Activated CD4-positive, alpha-beta T cell treated with anti-CD3 and anti-CD28 coated beads, Interleukin-2, amount 50 U/mL, for 48 hours (primary cell): ENCODE measurements around the gene TMEM19.

Source experiments
- DNase-seq, 2 experiments: peaks; one replicate each; pipeline ENCODE4 v3.0.0-alpha.2; 2020

The TMEM19 gene

GRCh38 chr12:71719647-71720370 lies 33.9 kb downstream of the TMEM19 start:
- DNase-seq, result no peak

DNA sequence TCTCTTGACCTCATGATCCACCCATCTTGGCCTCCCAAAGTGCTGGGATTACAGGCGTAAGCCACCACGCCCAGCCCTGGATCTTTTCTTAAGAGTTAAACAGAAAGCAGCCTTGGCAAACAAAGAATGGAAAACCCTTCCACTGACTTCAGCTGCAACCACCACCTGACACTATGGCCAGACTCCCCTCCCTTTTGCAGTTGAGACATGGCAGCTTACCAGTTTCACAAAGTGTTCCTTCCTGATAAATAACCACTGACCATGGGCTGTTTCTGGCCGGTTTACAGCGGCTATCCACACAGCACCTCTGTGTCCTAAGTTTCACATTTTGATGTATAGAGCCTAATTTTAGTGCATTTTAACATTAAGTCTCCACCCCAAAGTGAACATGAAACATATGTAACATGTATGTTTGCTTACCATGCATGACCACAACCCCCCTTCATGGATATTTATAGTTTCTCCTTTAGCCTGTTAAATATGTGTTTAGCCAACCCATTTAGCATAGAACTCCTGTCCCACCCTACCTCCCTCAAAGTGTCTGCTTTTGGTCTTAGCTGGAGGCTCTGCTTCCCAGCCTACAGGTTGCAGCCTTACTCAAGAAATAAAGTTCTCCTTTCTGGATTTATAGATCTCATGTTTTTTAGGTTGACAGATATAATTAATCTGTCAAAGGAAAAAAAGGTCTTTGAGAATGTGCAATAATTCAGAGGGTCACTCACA lies 36.1 kb downstream of the TMEM19 start:
- no peak for DNase-seq

- no peak for DNase-seq
Observed at GRCh38 chr12:71725011-71725410, 39.1 kb downstream of the TMEM19 start.

GRCh38 chr12:71726548-71726947 lies 40.7 kb downstream of the TMEM19 start:
- no peak for DNase-seq

DNA sequence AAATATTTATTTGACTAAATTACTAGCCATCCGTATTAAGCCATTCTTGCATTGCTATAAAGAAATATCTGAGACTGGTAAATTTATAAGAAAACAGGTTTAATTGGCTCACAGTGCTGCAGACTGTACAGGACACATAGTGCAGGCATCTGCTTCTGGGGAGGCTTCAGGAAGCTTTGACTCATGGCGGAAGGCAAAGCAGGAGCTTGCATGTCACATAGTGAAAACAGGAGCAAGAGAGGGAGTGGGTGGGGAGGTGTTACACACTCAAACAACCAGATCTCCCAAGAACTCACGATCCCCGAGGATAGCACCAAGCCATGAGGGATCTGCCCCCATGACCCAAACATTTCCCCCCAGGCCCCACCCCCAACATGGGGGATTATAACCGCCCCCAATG lies 42.1 kb downstream of the TMEM19 start:
- no peak for DNase-seq

DNA sequence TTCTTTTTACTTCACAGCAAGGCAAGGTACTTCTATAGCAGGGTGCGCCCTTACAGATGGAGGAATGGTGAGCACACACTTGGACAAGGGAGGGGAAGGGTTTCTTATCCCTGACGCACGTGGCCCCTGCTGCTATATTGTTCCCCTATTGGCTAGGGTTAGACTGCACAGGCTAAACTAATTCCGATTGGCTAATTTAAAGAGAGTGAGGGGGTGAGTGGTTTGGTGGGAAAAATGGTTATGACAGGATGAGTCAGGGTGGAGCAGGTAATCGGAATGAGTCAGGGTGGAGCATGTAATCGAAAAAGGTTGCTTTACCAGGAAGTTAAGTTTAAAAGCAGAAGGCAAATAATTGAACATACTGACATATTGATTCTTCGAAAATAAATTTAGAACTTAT lies 45.1 kb downstream of the TMEM19 start:
- no peak for DNase-seq

- no peak for DNase-seq
Observed at GRCh38 chr12:71731439-71732356, 45.8 kb downstream of the TMEM19 start.

- no peak for DNase-seq
Observed at GRCh38 chr12:71732357-71732712, 46.5 kb downstream of the TMEM19 start.

- DNase-seq, result no peak
Observed at GRCh38 chr12:71737197-71737596, 51.3 kb downstream of the TMEM19 start.

GRCh38 chr12:71742998-71743397 lies 57.1 kb downstream of the TMEM19 start:
- DNase-seq, result no peak

GRCh38 chr12:71744522-71745300 lies 58.8 kb downstream of the TMEM19 start:
- no peak for DNase-seq

- peak; percentile 21 to 41 for DNase-seq
Observed at GRCh38 chr12:71746974-71747611, 61.2 kb downstream of the TMEM19 start.

DNA sequence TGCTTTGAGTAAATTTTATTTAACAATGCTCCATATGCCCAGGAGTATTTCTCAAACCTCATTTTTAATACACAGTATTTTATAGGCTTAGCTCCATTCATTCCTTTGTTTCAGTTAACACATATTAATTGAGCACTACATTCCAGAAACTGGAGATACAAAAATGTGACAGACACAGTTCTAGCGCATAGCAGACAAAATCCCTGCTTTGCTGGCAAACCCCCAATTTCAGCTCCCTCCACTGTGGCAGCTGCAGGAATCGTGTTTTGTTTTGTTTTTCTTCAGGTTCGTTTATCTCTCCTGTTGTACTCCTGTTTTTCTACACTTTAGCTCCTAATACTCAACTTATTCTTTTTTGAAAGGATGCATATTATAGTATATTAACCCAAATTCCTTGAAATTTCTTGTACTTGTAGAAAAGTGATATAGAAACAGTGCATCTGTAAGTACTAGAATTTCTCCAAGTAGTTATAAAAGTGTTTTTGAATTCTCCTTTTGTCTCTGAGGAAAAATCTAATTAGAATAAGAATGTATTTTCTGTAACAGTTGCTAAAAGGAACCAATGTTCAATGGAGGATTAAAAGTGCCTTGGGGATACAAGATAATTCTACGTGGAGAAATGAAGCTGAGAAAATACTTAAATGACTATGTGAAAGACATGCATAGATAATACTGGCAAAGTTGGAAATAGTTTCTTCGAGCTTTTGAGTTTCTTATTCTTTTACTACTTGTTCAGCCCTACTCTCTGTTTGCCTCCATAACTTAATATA lies 62.4 kb downstream of the TMEM19 start:
- no peak for DNase-seq

DNA sequence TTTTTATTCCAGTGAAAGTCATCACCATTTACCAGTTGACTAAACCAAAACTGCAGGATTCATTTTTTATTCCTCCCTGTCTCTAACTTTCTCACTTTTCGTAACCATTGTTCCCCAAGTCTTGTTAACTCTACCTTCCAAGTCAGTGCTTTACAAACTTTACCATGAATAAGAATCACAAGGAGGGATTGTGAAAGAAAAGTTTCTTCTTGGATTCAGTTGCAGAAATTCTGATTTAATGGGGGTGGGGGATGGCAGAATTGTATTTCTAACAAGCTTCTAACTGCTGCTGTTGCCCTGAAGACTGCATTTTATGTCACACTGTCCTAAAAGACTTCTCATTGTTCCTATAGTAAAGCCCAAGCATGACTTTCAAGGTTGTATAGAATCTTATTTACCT lies 63.8 kb downstream of the TMEM19 start:
- no peak for DNase-seq

GRCh38 chr12:71752891-71753290 lies 67.0 kb downstream of the TMEM19 start:
- DNase-seq, result no peak
